ENCODE results near the gene CHL1.

GRCh38 chr3:200758-201325, 4.3 kb downstream of the CHL1 start:
- TF ChIP-seq CTCF (IDR thresholded peaks at IDR 0.05), result no peak
- TF ChIP-seq POLR2A (IDR thresholded peaks at IDR 0.05), result no peak

Measured in esophagus squamous epithelium (tissue), 4 donors.